WTC11 (cell line): ENCODE results near the gene MEIS1. TPM values are rescaled to one million over a fixed set of nuclear protein-coding genes. Genes with fewer than 3 reads are reported as not detected.

Experiments used
- ATAC-seq: fragments of 200-7000 bp; cut with Tn5 transposase; 2 replicates; pipeline ENCODE4 v1.10.0; 2021; ENCODE audit warnings: mild to moderate bottlenecking, moderate library complexity
- CTCF ChIA-PET: fragments of 300-600 bp; sonication (Branson Sonifier 250); formaldehyde crosslinking; loops from one replicate; lab custom pipeline; 2021; ENCODE audit warnings: antibody characterized with exemption; lab: Charles Lee
- POLR2A ChIA-PET: fragments of 350-600 bp; sonication (Branson Sonifier 250); formaldehyde crosslinking; loops from one replicate; lab custom pipeline; 2021; ENCODE audit warnings: antibody characterized with exemption; lab: Charles Lee
- DNase-seq: peaks from one replicate; pipeline ENCODE4 v3.0.0; 2021; ENCODE audit warnings: low spot score
- H3K27ac Mint-ChIP-seq: 2 replicates; pipeline ENCODE4 v1.8.0; 2021; ENCODE audit warnings: mixed read lengths
- H3K27me3 Mint-ChIP-seq: 2 replicates; pipeline ENCODE4 v1.8.0; 2021; ENCODE audit warnings: low read depth, mild to moderate bottlenecking, moderate library complexity, mixed read lengths
- H3K36me3 Mint-ChIP-seq: 2 replicates; pipeline ENCODE4 v1.8.0; 2021; ENCODE audit warnings: mixed read lengths
- H3K4me1 Mint-ChIP-seq: 2 replicates; pipeline ENCODE4 v1.8.0; 2022; ENCODE audit warnings: mixed read lengths
- H3K4me3 Mint-ChIP-seq: 2 replicates; pipeline ENCODE4 v1.8.0; 2021; ENCODE audit warnings: mild to moderate bottlenecking, moderate library complexity, mixed read lengths
- H3K9me3 Mint-ChIP-seq: 2 replicates; pipeline ENCODE4 v1.8.0; 2021; ENCODE audit warnings: mixed read lengths
- ATF1 ChIP-seq: sonication (generic); formaldehyde crosslinking; IDR thresholded peaks from 2 replicates; pipeline ENCODE4 v1.8.1; 2023; ENCODE audit warnings: mild to moderate bottlenecking, moderate library complexity, missing genetic modification reagents
- CREB1 ChIP-seq: sonication (generic); formaldehyde crosslinking; IDR thresholded peaks from 2 replicates; pipeline ENCODE4 v1.8.0; 2023; ENCODE audit warnings: mild to moderate bottlenecking, missing genetic modification reagents
- ELF4 ChIP-seq: sonication (generic); formaldehyde crosslinking; IDR thresholded peaks from 2 replicates; pipeline ENCODE4 v1.8.1; 2022; ENCODE audit warnings: low read depth, mild to moderate bottlenecking, moderate library complexity, missing genetic modification reagents
- EMX1 ChIP-seq: fragments of 250-450 bp; sonication (Bioruptor Pico); IDR thresholded peaks from 2 replicates; pipeline ENCODE4 v1.8.0; 2021; ENCODE audit warnings: mild to moderate bottlenecking
- HMGA2 ChIP-seq: fragments of 250-450 bp; sonication (Bioruptor Pico); IDR thresholded peaks from 2 replicates; pipeline ENCODE4 v1.4.0; 2021; ENCODE audit warnings: mild to moderate bottlenecking, moderate library complexity
- IRF2 ChIP-seq: sonication (generic); formaldehyde crosslinking; IDR thresholded peaks from 2 replicates; pipeline ENCODE4 v1.8.0; 2022; ENCODE audit warnings: low read depth, missing genetic modification reagents, borderline replicate concordance
- JAZF1 ChIP-seq: fragments of 250-450 bp; sonication (Bioruptor Pico); IDR thresholded peaks from 2 replicates; pipeline ENCODE4 v1.9.0; 2021; ENCODE audit warnings: moderate library complexity, mild to moderate bottlenecking, inconsistent platforms
- MXD4 ChIP-seq: fragments of 250-450 bp; sonication (Bioruptor Pico); IDR thresholded peaks from 2 replicates; pipeline ENCODE4 v1.8.0; 2021; ENCODE audit warnings: mild to moderate bottlenecking, moderate library complexity, borderline replicate concordance
- NR3C1 ChIP-seq: sonication (generic); formaldehyde crosslinking; conservative IDR thresholded peaks from 2 replicates; pipeline ENCODE4 v1.8.1; 2023; ENCODE audit warnings: low read depth, mild to moderate bottlenecking, missing genetic modification reagents
- OVOL2 ChIP-seq: fragments of 250-450 bp; sonication (Bioruptor Pico); IDR thresholded peaks from 2 replicates; pipeline ENCODE4 v1.9.0; 2021; ENCODE audit warnings: mild to moderate bottlenecking, borderline replicate concordance
- PRRX2 ChIP-seq: fragments of 250-450 bp; sonication (Bioruptor Pico); IDR thresholded peaks from 2 replicates; pipeline ENCODE4 v1.8.0; 2021; ENCODE audit warnings: mild to moderate bottlenecking
- RORB ChIP-seq: fragments of 250-450 bp; sonication (Bioruptor Pico); IDR thresholded peaks from 2 replicates; pipeline ENCODE4 v1.9.0; 2021; ENCODE audit warnings: mild to moderate bottlenecking
- ZNF121 ChIP-seq: sonication (generic); formaldehyde crosslinking; IDR thresholded peaks from 2 replicates; pipeline ENCODE4 v1.8.0; 2023; ENCODE audit warnings: missing genetic modification reagents
- ZNF138 ChIP-seq: sonication (generic); formaldehyde crosslinking; conservative IDR thresholded peaks from 2 replicates; pipeline ENCODE4 v1.8.1; 2022; ENCODE audit warnings: mild to moderate bottlenecking, moderate library complexity, missing genetic modification reagents
- ZNF263 ChIP-seq: sonication (generic); formaldehyde crosslinking; IDR thresholded peaks from 2 replicates; pipeline ENCODE4 v1.8.1; 2022; ENCODE audit warnings: low read depth, mild to moderate bottlenecking, moderate library complexity, missing genetic modification reagents
- ZNF317 ChIP-seq: sonication (generic); formaldehyde crosslinking; IDR thresholded peaks from 2 replicates; pipeline ENCODE4 v1.8.1; 2023; ENCODE audit warnings: low read depth, mild to moderate bottlenecking, moderate library complexity, missing genetic modification reagents, borderline replicate concordance
- total RNA-seq: library from RNA; stranded (reverse); gene quantifications from 3 replicates; pipeline ENCODE4 v1.2.3, GENCODE V29; 2021
- TF ChIP-seq, protein P1 (sequence below): sonication (generic); formaldehyde crosslinking; IDR thresholded peaks from 2 replicates; pipeline ENCODE4 v1.8.1; 2023; ENCODE audit warnings: mild to moderate bottlenecking, missing genetic modification reagents
- TF ChIP-seq, protein P2 (sequence below): sonication (generic); formaldehyde crosslinking; IDR thresholded peaks from 2 replicates; pipeline ENCODE4 v1.8.0; 2022; ENCODE audit warnings: mild to moderate bottlenecking, missing genetic modification reagents
- TF ChIP-seq, protein P3 (sequence below): fragments of 250-450 bp; sonication (Bioruptor Pico); IDR thresholded peaks from 2 replicates; pipeline ENCODE4 v1.9.0; 2021; ENCODE audit warnings: mild to moderate bottlenecking
- TF ChIP-seq, protein P4 (sequence below): sonication (generic); formaldehyde crosslinking; IDR thresholded peaks from 2 replicates; pipeline ENCODE4 v1.8.0; 2023; ENCODE audit warnings: mild to moderate bottlenecking, missing genetic modification reagents
- TF ChIP-seq, protein P5 (sequence below): fragments of 250-450 bp; sonication (Bioruptor Pico); IDR thresholded peaks from 2 replicates; pipeline ENCODE4 v1.9.0; 2021; ENCODE audit warnings: mild to moderate bottlenecking
- TF ChIP-seq, protein P6 (sequence below): fragments of 250-450 bp; sonication (Bioruptor Pico); IDR thresholded peaks from 2 replicates; pipeline ENCODE4 v1.8.0; 2021; ENCODE audit warnings: mild to moderate bottlenecking
- TF ChIP-seq, protein P7 (sequence below): sonication (generic); formaldehyde crosslinking; IDR thresholded peaks from 2 replicates; pipeline ENCODE4 v1.8.1; 2023; ENCODE audit warnings: mild to moderate bottlenecking, missing genetic modification reagents, moderate library complexity

MEIS1 gene
- total RNA-seq, 1 experiment from 2014 or later, result 0.48 TPM

DNA sequence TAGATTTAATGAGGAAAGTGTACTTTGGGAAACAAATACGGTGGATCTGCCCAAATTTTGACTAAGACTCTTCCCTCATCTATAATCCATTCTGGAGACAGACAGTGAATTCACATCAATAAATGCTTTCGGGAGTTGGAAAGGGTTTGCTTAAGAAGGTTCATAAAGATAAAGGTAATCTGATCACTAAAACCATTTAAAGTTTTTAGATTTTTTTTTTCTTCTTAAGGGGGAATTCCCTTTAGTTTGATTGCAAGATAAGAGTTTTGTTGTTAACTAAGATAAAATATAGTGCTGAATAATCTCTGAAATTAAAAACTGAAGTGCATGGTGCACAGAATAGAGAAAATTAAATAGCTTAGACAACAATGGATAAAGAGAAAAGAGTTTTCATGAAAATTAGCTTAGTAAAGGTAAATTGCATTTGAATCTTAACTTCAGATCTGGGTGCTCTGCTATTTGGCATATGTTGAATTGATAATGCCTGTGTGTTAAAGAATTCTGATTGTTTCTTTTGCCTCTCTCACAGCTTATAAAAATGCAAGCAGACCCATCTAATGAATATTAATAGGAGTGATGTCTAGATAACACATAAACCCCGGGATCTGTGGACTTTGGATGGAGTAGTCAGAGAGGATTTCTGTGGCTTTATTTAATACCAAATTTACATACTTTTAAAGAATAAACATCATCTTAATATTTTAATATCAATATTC lies 100.8 kb downstream of the MEIS1 start:
- H3K27me3 Mint-ChIP-seq, result no peaks in the 10 kb centered on the region

DNA sequence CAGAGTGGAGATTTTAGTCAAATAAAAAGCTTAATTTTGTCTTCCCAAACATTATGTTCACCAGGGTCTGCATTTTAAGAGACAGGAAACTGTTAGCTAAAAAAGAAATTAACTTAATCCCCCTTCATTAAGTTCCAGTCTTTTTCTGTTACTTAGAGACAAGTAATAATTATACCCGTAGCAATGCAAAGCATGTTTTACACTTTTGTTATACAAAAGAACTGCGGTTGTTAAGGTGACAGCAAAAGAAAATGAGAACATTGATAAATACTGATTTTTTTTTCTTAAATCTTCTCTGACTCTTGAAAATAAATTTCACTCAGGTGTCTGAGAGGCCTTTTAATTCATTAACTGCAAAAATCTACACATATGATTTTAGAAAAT lies 101.4 kb downstream of the MEIS1 start:
- POLR2A ChIA-PET, result interaction anchor here (0.6 kb wide), 1 partner anchor 15 kb away, joined by 3 read pairs; no protein-coding TSS in a partner anchor
- TF ChIP-seq PRRX2 (CRISPR knock-in tag), result no peak
- TF ChIP-seq ATF1 (CRISPR knock-in tag), result no peak
- no peak for TF ChIP-seq JAZF1 (CRISPR knock-in tag)
- no peak for TF ChIP-seq OVOL2 (CRISPR knock-in tag)
- no peak for TF ChIP-seq CREB1 (CRISPR knock-in tag)
- TF ChIP-seq ELF4, result no peak
- TF ChIP-seq, protein P1, sequence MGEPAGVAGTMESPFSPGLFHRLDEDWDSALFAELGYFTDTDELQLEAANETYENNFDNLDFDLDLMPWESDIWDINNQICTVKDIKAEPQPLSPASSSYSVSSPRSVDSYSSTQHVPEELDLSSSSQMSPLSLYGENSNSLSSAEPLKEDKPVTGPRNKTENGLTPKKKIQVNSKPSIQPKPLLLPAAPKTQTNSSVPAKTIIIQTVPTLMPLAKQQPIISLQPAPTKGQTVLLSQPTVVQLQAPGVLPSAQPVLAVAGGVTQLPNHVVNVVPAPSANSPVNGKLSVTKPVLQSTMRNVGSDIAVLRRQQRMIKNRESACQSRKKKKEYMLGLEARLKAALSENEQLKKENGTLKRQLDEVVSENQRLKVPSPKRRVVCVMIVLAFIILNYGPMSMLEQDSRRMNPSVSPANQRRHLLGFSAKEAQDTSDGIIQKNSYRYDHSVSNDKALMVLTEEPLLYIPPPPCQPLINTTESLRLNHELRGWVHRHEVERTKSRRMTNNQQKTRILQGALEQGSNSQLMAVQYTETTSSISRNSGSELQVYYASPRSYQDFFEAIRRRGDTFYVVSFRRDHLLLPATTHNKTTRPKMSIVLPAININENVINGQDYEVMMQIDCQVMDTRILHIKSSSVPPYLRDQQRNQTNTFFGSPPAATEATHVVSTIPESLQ, result no peak
- no peak for TF ChIP-seq RORB (CRISPR knock-in tag)
- no peak for TF ChIP-seq ZNF263 (CRISPR knock-in tag)
- TF ChIP-seq, protein P2, sequence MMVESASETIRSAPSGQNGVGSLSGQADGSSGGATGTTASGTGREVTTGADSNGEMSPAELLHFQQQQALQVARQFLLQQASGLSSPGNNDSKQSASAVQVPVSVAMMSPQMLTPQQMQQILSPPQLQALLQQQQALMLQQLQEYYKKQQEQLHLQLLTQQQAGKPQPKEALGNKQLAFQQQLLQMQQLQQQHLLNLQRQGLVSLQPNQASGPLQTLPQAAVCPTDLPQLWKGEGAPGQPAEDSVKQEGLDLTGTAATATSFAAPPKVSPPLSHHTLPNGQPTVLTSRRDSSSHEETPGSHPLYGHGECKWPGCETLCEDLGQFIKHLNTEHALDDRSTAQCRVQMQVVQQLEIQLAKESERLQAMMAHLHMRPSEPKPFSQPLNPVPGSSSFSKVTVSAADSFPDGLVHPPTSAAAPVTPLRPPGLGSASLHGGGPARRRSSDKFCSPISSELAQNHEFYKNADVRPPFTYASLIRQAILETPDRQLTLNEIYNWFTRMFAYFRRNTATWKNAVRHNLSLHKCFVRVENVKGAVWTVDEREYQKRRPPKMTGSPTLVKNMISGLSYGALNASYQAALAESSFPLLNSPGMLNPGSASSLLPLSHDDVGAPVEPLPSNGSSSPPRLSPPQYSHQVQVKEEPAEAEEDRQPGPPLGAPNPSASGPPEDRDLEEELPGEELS (CRISPR knock-in tag), result no peak
- TF ChIP-seq, protein P3, sequence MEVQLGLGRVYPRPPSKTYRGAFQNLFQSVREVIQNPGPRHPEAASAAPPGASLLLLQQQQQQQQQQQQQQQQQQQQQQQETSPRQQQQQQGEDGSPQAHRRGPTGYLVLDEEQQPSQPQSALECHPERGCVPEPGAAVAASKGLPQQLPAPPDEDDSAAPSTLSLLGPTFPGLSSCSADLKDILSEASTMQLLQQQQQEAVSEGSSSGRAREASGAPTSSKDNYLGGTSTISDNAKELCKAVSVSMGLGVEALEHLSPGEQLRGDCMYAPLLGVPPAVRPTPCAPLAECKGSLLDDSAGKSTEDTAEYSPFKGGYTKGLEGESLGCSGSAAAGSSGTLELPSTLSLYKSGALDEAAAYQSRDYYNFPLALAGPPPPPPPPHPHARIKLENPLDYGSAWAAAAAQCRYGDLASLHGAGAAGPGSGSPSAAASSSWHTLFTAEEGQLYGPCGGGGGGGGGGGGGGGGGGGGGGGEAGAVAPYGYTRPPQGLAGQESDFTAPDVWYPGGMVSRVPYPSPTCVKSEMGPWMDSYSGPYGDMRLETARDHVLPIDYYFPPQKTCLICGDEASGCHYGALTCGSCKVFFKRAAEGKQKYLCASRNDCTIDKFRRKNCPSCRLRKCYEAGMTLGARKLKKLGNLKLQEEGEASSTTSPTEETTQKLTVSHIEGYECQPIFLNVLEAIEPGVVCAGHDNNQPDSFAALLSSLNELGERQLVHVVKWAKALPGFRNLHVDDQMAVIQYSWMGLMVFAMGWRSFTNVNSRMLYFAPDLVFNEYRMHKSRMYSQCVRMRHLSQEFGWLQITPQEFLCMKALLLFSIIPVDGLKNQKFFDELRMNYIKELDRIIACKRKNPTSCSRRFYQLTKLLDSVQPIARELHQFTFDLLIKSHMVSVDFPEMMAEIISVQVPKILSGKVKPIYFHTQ (CRISPR knock-in tag), result no peak
- no peak for TF ChIP-seq MXD4
- TF ChIP-seq, protein P4, sequence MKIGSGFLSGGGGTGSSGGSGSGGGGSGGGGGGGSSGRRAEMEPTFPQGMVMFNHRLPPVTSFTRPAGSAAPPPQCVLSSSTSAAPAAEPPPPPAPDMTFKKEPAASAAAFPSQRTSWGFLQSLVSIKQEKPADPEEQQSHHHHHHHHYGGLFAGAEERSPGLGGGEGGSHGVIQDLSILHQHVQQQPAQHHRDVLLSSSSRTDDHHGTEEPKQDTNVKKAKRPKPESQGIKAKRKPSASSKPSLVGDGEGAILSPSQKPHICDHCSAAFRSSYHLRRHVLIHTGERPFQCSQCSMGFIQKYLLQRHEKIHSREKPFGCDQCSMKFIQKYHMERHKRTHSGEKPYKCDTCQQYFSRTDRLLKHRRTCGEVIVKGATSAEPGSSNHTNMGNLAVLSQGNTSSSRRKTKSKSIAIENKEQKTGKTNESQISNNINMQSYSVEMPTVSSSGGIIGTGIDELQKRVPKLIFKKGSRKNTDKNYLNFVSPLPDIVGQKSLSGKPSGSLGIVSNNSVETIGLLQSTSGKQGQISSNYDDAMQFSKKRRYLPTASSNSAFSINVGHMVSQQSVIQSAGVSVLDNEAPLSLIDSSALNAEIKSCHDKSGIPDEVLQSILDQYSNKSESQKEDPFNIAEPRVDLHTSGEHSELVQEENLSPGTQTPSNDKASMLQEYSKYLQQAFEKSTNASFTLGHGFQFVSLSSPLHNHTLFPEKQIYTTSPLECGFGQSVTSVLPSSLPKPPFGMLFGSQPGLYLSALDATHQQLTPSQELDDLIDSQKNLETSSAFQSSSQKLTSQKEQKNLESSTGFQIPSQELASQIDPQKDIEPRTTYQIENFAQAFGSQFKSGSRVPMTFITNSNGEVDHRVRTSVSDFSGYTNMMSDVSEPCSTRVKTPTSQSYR (CRISPR knock-in tag), result no peak
- no peak for TF ChIP-seq ZNF121 (CRISPR knock-in tag)
- no peak for TF ChIP-seq EMX1 (CRISPR knock-in tag)
- no peak for TF ChIP-seq ZNF138
- TF ChIP-seq IRF2 (CRISPR knock-in tag), result no peak
- TF ChIP-seq, protein P5, sequence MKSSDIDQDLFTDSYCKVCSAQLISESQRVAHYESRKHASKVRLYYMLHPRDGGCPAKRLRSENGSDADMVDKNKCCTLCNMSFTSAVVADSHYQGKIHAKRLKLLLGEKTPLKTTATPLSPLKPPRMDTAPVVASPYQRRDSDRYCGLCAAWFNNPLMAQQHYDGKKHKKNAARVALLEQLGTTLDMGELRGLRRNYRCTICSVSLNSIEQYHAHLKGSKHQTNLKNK (CRISPR knock-in tag), result no peak
- TF ChIP-seq, all 79 proteins: peak for 0
- H3K27me3 Mint-ChIP-seq, result no peaks in the 10 kb centered on the region
- no peak overlapping the region for H3K4me3 Mint-ChIP-seq
- no peak overlapping the region for H3K27ac Mint-ChIP-seq
- CTCF ChIA-PET, result no interaction called here
- H3K36me3 Mint-ChIP-seq, result no peaks in the 10 kb centered on the region
- ATAC-seq (no peak), DNase-seq (no peak)
- H3K4me1 Mint-ChIP-seq, result peaks cover 24% of the 10 kb centered on the region
- H3K9me3 Mint-ChIP-seq, result no peaks in the 10 kb centered on the region

More for the DNA sequence above, 100.8 kb downstream of the MEIS1 start:
- no peak for DNase-seq
- CTCF ChIA-PET, result no interaction called here
- Mint-ChIP-seq H3K36me3 (no peaks in the 10 kb centered on the region), H3K27ac (no peak overlapping the region), H3K4me1 (peaks cover 23% of the 10 kb centered on the region), H3K4me3 (no peak overlapping the region), H3K9me3 (no peaks in the 10 kb centered on the region)
- TF ChIP-seq NR3C1 (CRISPR knock-in tag) (no peak), ZNF317 (CRISPR knock-in tag) (no peak), HMGA2 (CRISPR knock-in tag) (no peak)
- TF ChIP-seq, protein P6, sequence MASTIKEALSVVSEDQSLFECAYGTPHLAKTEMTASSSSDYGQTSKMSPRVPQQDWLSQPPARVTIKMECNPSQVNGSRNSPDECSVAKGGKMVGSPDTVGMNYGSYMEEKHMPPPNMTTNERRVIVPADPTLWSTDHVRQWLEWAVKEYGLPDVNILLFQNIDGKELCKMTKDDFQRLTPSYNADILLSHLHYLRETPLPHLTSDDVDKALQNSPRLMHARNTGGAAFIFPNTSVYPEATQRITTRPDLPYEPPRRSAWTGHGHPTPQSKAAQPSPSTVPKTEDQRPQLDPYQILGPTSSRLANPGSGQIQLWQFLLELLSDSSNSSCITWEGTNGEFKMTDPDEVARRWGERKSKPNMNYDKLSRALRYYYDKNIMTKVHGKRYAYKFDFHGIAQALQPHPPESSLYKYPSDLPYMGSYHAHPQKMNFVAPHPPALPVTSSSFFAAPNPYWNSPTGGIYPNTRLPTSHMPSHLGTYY, result no peak
- TF ChIP-seq, protein P7, sequence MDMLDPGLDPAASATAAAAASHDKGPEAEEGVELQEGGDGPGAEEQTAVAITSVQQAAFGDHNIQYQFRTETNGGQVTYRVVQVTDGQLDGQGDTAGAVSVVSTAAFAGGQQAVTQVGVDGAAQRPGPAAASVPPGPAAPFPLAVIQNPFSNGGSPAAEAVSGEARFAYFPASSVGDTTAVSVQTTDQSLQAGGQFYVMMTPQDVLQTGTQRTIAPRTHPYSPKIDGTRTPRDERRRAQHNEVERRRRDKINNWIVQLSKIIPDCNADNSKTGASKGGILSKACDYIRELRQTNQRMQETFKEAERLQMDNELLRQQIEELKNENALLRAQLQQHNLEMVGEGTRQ, result no peak
- no peak for ATAC-seq
- POLR2A ChIA-PET, result no interaction called here
